OCI-LY7 (cell line): ENCODE data around the gene OLA1. TPM values are rescaled to one million over a fixed set of nuclear protein-coding genes. Genes with fewer than 3 reads are reported as not detected.

Source experiments
- BruUV-seq: library from RNA; stranded (reverse); fragments of 400-500 nt; replicated peaks from 2 replicates; lab custom pipeline; 2021; lab: Mats Ljungman, UMichigan
- CTCF ChIA-PET: fragments of 300-600 bp; sonication (Branson Sonifier 250); formaldehyde crosslinking; loops from one replicate; lab custom pipeline; 2022; ENCODE audit warnings: antibody characterized with exemption; ENCODE audit not compliant: unreplicated experiment; lab: Charles Lee
- POLR2A ChIA-PET: fragments of 300-600 bp; sonication (Branson Sonifier 250); formaldehyde crosslinking; loops from one replicate; lab custom pipeline; 2022; ENCODE audit warnings: antibody characterized with exemption; lab: Charles Lee
- DNase-seq: peaks from one replicate; pipeline ENCODE4 v3.0.0-alpha.2; 2015; ENCODE audit warnings: low spot score
- H2AFZ ChIP-seq: fragments of 200-600 bp; sonication (generic), shearing (Covaris generic); 2 replicates; pipeline ENCODE4 v1.6.1; 2014; ENCODE audit warnings: mild to moderate bottlenecking, antibody characterized with exemption, low read length, moderate library complexity
- H3K27ac ChIP-seq: fragments of 200-600 bp; sonication (generic); 2 replicates; pipeline ENCODE4 v1.5.1; 2014; ENCODE audit warnings: mixed run types, low read depth, mild to moderate bottlenecking, moderate library complexity, low read length, inconsistent platforms; ENCODE audit not compliant: poor library complexity, severe bottlenecking
- H3K36me3 ChIP-seq: fragments of 200-600 bp; sonication (generic); 2 replicates; pipeline ENCODE4 v1.6.1; 2014; ENCODE audit warnings: mild to moderate bottlenecking, antibody characterized with exemption, low read length, moderate library complexity, mixed read lengths; ENCODE audit not compliant: insufficient read depth
- H3K4me1 ChIP-seq: fragments of 200-600 bp; sonication (generic); 2 replicates; pipeline ENCODE4 v1.5.1; 2014; ENCODE audit warnings: mild to moderate bottlenecking, low read length; ENCODE audit not compliant: insufficient read depth, poor library complexity, severe bottlenecking
- H3K4me2 ChIP-seq: fragments of 200-600 bp; sonication (generic); 2 replicates; pipeline ENCODE4 v1.6.1; 2014; ENCODE audit warnings: mild to moderate bottlenecking, low read length
- H3K4me3 ChIP-seq: fragments of 200-600 bp; sonication (generic); 2 replicates; pipeline ENCODE4 v1.5.1; 2014; ENCODE audit warnings: mild to moderate bottlenecking, low read depth, low read length; ENCODE audit not compliant: poor library complexity, severe bottlenecking
- H3K79me2 ChIP-seq: fragments of 200-600 bp; sonication (generic); 2 replicates; pipeline ENCODE4 v1.6.1; 2016; ENCODE audit warnings: low read depth, mild to moderate bottlenecking, low read length, moderate library complexity, mixed read lengths; ENCODE audit not compliant: insufficient read depth
- H3K9me2 ChIP-seq: fragments of 200-600 bp; sonication (generic); 2 replicates; pipeline ENCODE4 v1.6.1; 2016; ENCODE audit warnings: mild to moderate bottlenecking, low read length, mixed read lengths; ENCODE audit not compliant: insufficient read depth
- H3K9me3 ChIP-seq: fragments of 200-600 bp; sonication (generic); 2 replicates; pipeline ENCODE4 v1.6.1; 2014; ENCODE audit warnings: mild to moderate bottlenecking, mixed run types, low read length, mixed read lengths
- H4K20me1 ChIP-seq: fragments of 200-600 bp; sonication (generic); 2 replicates; pipeline ENCODE4 v1.6.1; 2014; ENCODE audit warnings: mild to moderate bottlenecking, antibody characterized with exemption, low read length, moderate library complexity, mixed read lengths; ENCODE audit not compliant: insufficient read depth
- EZH2phosphoT487 ChIP-seq: fragments of 200-600 bp; sonication (generic); IDR thresholded peaks from 2 replicates; pipeline ENCODE4 v1.6.1; 2018; ENCODE audit warnings: low read depth, borderline replicate concordance, mild to moderate bottlenecking, mixed run types, antibody characterized with exemption, low read length, moderate library complexity, mixed read lengths
- intact Hi-C: fragments of 100-400 bp; cut with micrococcal nuclease; formaldehyde crosslinking; loops from one replicate; pipeline ENCODE4 v1.10.0; 2022; ENCODE audit not compliant: unreplicated experiment
- total RNA-seq, 2 experiments: library from RNA; depleted of rRNA in 1 of 2; stranded (reverse); fragments of >200 nt in 1 of 2; shearing (Covaris generic) in 1 of 2; gene quantifications; 2 replicates each; pipeline ENCODE4 v1.2.3, GENCODE V29; 2014 to 2022
- TF ChIP-seq, protein P1 (sequence below): fragments of 200-600 bp; sonication (generic); conservative IDR thresholded peaks from 2 replicates; pipeline ENCODE4 v1.5.1; 2014; ENCODE audit warnings: mild to moderate bottlenecking, antibody characterized with exemption, low read length, moderate library complexity, mixed read lengths

The OLA1 gene
- total RNA-seq, 2 experiments from 2014 or later: 66.0 to 116 TPM

GRCh38 chr2:174235680-174236079 lies 12.7 kb downstream of the OLA1 start:
- BruUV-seq: no TSS peak
- Histone ChIP-seq H3K79me2 (peaks cover 100% of the 10 kb centered on the region), H2AFZ (no peak overlapping the region), H3K9me3 (no peaks in the 10 kb centered on the region), H3K4me1 (peaks cover 4% of the 10 kb centered on the region), H3K9me2 (no peaks in the 10 kb centered on the region), H3K4me2 (no peak overlapping the region), H4K20me1 (peaks cover 24% of the 10 kb centered on the region; the same call in 1 of the 2 replicates), H3K4me3 (no peak overlapping the region), H3K27ac (no peak overlapping the region), H3K36me3 (peaks cover 56% of the 10 kb centered on the region)
- DNase-seq: no peak
- TF ChIP-seq, protein P1, sequence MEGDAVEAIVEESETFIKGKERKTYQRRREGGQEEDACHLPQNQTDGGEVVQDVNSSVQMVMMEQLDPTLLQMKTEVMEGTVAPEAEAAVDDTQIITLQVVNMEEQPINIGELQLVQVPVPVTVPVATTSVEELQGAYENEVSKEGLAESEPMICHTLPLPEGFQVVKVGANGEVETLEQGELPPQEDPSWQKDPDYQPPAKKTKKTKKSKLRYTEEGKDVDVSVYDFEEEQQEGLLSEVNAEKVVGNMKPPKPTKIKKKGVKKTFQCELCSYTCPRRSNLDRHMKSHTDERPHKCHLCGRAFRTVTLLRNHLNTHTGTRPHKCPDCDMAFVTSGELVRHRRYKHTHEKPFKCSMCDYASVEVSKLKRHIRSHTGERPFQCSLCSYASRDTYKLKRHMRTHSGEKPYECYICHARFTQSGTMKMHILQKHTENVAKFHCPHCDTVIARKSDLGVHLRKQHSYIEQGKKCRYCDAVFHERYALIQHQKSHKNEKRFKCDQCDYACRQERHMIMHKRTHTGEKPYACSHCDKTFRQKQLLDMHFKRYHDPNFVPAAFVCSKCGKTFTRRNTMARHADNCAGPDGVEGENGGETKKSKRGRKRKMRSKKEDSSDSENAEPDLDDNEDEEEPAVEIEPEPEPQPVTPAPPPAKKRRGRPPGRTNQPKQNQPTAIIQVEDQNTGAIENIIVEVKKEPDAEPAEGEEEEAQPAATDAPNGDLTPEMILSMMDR: no peak
- TF ChIP-seq EZH2phosphoT487: no peak
- CTCF ChIA-PET: no interaction called here
- POLR2A ChIA-PET: interaction anchor here (0.7 to 0.9 kb wide), 3 partner anchors 12 to 546 kb away, joined by 3 read pairs; no protein-coding TSS in a partner anchor
- intact Hi-C loops: no loop called here

DNA sequence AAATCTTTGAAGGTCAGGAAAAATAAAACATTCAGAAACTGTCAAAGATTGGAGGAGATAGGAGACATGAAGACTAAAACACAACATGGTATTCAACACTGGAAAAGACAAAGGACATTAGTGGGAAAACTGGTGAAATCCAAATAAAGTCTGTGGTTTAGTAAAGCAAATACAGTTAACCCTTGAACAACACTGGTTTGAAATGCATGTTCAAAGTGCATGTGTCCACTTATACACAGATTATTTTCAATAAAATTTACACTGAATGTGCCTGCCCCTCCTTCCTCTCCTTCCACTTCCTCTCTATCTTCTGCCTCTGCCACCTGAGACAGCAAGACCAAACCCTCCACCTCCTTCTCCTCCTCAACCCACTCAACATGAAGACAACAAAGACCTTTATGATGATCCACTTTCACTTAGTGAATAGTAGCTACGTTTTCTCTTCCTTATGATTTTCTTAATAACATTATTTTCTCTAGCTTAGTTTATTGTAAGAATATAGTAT lies 14.5 kb downstream of the OLA1 start:
- no peak overlapping the region for H2AFZ ChIP-seq
- DNase-seq: no peak
- intact Hi-C loops: no loop called here
- peaks cover 4% of the 10 kb centered on the region for H3K4me1 ChIP-seq
- TF ChIP-seq EZH2phosphoT487: no peak
- TF ChIP-seq, protein P1: no peak
- peaks cover 59% of the 10 kb centered on the region for H3K36me3 ChIP-seq
- no peak overlapping the region for H3K4me2 ChIP-seq
- peaks cover 100% of the 10 kb centered on the region for H3K79me2 ChIP-seq
- H3K9me2 ChIP-seq: no peaks in the 10 kb centered on the region
- H3K4me3 ChIP-seq: no peak overlapping the region
- H4K20me1 ChIP-seq: peaks cover 23% of the 10 kb centered on the region; the same call in 1 of the 2 replicates
- CTCF ChIA-PET: interaction anchor here (0.9 kb wide), 1 partner anchor 14 kb away, joined by 3 read pairs; no protein-coding TSS in a partner anchor
- H3K9me3 ChIP-seq: 0 out of 2 replicates have a peak, but pooled peaks cover 3% of the 10 kb centered on the region
- POLR2A ChIA-PET: interaction anchor here (0.6 to 1.5 kb wide), 4 partner anchors 9 to 181 kb away, joined by 3 to 5 read pairs (median 4); no protein-coding TSS in a partner anchor
- H3K27ac ChIP-seq: no peak overlapping the region
- no TSS peak for BruUV-seq

GRCh38 chr2:174227748-174228147 lies 20.6 kb downstream of the OLA1 start:
- Histone ChIP-seq H3K36me3 (peaks cover 80% of the 10 kb centered on the region), H4K20me1 (0 out of 2 replicates have a peak, but pooled peaks cover under 1% of the 10 kb centered on the region), H3K4me2 (no peak overlapping the region), H3K4me1 (no peaks in the 10 kb centered on the region), H3K9me2 (no peaks in the 10 kb centered on the region), H3K79me2 (peaks cover 46% of the 10 kb centered on the region), H2AFZ (no peak overlapping the region), H3K9me3 (0 out of 2 replicates have a peak, but pooled peaks cover 3% of the 10 kb centered on the region), H3K27ac (no peak overlapping the region), H3K4me3 (no peak overlapping the region)
- CTCF ChIA-PET: no interaction called here
- no TSS peak for BruUV-seq
- intact Hi-C loops: no loop called here
- TF ChIP-seq EZH2phosphoT487: no peak
- TF ChIP-seq, protein P1: no peak
- POLR2A ChIA-PET: no interaction called here
- no peak for DNase-seq
